DMS153 treated with DMSO at 0.1 percent for 48 hours (cell line): ENCODE measurements around the gene TFEB.
A peak's percentile ranks its signal among the peaks of the same experiment; 100 is the strongest.

Experiments used
- DNase-seq: peaks from one replicate; lab custom pipeline; 2025; ENCODE audit not compliant: unreplicated experiment; lab: John Stamatoyannopoulos, UW

Gene TFEB

GRCh38 chr6:41655176-41655575 is 80.2 kb downstream of the TFEB start:
- no peak for DNase-seq

GRCh38 chr6:41654698-41655151 is 80.7 kb downstream of the TFEB start:
- DNase-seq, result no peak

- no peak for DNase-seq
Measured at GRCh38 chr6:41654151-41654697, 81.2 kb downstream of the TFEB start.

- DNase-seq, result no peak
Measured at GRCh38 chr6:41653691-41654090, 81.7 kb downstream of the TFEB start.

- peak; percentile 49 for DNase-seq
Measured at GRCh38 chr6:41652866-41653652, 82.3 kb downstream of the TFEB start.

DNA sequence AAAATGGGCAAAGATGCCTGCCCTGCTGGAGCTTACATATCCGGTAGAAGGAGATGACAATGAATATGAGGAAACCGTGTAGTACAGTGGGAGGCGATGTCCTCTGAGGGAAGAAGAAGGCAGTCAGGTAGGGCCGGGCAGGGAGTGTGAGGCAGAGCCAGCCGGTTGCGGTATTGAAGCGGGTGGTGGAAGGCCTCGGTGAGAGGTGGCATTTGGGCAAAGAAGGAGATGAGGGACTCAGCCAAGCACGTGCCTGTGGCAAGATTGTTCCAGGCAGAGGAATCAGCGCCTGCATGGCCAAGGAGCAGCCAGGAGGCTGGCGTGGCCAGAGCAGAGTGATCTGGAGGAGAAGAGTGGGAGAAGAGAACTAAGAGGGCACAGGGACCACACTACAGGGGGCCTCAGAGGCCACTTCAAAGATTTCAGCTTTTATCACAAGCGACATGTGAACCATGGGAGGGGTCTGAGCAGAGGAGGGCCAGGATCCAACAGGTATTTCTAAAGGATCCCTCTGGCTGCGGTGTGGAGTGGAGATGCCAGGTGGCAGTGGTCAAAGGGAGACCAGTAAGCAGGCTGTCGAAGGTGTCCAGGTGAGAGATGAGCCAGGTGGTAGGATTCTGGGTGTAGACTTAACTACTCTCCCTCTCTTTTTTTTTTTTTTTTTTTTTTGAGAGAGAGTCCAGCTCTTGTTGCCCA is 83.3 kb downstream of the TFEB start:
- DNase-seq, result no peak

- no peak for DNase-seq
Measured at GRCh38 chr6:41651246-41651961, 84.0 kb downstream of the TFEB start.

- DNase-seq, result no peak
Measured at GRCh38 chr6:41650120-41650519, 85.3 kb downstream of the TFEB start.

DNA sequence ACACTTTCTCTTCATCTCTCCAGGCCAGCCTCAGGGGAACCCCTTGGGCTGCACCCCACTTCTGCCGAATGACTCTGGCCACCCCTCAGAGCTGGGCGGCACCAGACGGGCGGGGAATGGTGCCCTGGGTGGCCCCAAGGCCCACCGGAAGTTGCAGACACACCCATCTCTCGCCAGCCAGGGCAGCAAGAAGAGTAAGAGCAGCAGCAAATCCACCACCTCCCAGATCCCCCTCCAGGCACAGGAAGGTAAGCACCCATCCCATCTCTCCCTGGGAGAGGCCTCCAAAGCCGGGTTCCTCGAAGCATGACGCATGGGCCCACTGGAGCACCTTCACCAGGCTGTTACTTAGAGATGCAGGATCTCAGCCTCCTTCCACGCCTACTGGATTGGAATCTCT is 85.8 kb downstream of the TFEB start:
- DNase-seq, result no peak

GRCh38 chr6:41648921-41649320 is 86.5 kb downstream of the TFEB start:
- DNase-seq, result no peak

- DNase-seq, result no peak
Measured at GRCh38 chr6:41648070-41648585, 87.3 kb downstream of the TFEB start.

DNA sequence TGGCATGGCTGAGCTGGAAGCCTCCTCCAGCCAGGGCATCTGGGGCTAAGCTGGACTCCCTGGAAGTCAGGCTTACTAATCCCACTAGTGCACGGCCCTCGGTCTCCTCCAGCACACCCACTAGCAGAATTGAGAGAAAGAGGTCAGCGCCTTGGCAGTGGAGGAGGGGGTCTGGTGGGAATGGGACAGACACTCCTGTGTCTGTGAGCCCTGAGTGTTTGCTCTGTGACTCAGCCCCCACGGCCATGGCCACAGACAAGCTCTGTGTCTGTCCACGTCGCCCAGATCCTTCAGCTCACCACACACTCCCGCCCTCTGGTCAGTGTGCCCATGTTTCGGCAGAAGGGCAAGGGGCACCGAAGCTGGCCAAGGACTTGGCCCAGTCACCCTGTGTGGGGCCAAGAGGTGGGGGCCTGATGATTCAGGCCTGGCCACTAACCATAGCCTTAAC is 88.3 kb downstream of the TFEB start:
- DNase-seq, result no peak

DNA sequence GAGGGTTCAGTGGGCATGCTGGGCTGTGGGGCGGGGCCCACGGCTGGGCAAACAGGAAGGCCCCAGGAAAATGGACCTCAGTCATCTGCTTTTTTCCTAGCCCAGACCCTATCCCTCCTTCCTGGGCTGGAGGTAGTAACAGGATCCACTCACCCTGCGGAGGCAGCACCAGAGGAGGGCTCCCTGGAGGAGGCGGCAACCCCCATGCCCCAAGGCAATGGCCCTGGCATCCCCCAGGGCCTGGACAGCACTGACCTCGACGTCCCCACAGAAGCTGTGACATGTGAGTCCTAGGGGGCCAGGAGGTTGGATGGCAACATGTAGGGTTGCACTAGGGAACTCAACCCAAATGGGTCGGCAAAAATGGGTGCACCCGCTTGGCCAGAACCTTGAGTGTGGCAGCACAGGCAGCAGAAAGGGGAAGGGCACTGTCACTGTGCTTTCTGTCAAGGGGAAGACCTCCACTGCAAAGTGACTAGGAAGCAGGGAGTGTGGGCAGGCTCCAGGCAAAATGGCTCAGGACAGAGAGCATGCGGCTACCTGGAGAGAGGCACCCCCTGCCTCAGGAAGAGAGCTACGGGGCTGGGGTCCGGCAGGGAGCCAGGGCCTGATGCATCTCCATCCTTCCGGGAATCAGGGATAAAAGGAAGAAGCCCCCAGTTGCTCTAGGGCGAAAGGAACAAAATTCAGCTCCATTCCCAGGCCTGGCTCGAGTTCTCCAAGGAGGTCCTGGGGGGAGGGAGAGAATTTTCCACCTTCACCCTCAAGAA is 89.2 kb downstream of the TFEB start:
- no peak for DNase-seq

GRCh38 chr6:41645007-41645618 is 90.3 kb downstream of the TFEB start:
- DNase-seq, result no peak

DNA sequence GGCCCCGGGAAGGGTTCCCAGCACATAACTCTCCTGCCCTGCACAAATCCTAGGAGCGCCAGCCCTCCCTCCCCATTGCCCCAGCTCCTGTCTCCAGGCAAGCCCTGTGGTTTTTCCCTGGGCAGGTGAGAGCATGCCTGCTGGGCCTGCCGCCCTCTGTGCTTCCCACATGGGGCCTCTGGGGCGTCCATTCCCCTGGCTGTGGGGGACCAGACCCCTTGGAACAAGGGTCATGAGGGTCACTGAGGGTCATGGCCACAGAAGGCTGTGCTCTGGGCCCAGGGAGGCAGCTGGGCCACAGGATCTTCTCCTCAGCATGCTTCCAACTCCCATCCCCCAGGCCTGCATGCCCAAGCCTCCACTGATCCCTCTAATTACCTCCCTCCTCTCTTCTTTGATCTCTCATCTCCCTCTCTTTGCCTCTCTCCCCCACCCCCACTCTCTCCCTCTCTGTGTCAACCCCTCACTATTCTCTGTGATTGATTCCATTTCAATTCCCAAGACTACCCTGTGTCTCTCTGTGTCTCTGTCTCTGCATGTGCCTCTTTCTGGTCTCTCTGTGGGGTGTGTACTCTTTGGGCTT is 91.0 kb downstream of the TFEB start:
- DNase-seq, result no peak

GRCh38 chr6:41643899-41644269 is 91.5 kb downstream of the TFEB start:
- no peak for DNase-seq

DNA sequence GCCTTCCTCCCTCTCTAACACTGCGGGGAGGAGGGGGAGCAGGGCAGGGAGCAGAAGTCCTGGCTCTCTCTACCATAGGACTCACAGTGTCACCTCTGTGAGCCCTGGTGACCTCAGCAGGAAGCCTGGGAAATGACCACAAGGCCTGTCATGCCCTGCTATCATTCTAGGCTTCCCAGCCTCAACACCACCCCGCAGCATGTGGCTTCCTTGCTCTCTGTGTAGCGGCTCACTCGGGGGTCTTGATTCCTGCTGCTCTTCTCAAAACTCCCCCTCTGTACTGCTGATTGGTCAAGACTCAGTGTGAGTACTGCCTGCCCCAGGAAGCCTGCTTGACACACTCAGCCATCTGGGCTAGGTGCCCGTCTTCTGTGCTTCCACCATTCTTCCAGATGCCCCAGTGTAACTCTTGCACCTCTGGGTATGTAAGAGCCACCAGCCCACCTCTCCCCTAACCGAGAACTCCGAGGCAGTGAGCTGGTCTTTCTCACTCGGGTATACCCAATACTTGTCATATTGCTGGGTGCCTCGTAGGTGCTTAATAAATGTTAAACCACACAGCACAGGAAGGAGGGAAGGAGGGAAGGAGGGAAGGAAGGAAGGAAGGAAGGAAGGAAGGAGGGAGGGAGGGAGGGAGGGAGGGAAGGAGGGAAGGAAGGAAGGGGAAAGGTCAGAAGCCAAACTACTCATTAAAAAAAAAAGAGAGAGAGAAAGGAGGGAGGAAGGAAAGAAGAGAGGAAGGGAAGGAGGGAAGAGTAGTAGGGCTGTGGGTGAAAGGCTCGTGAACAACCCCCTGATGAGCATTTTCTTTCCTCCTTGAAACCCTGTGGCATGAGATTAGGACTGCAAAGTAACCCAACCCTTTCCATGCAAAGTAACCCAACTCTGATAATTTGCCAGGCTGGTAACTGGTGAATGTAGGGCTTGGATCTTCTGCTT is 92.2 kb downstream of the TFEB start:
- DNase-seq, result no peak

GRCh38 chr6:41642090-41642959 is 93.1 kb downstream of the TFEB start:
- DNase-seq, result no peak
